Chondrocyte (in vitro differentiated cells): ENCODE measurements around the gene LILRB3. TPM values are rescaled to one million over a fixed set of nuclear protein-coding genes. Genes with fewer than 3 reads are reported as not detected.
A peak's percentile ranks its signal among the peaks of the same experiment; 100 is the strongest.

Experiments
- DNase-seq: peaks from one replicate; pipeline ENCODE4 v3.0.0; 2021; ENCODE audit warnings: mixed read lengths, low spot score
- H3K27ac Mint-ChIP-seq: one replicate; pipeline ENCODE4 v1.8.0; 2021; ENCODE audit warnings: mild to moderate bottlenecking, moderate library complexity, mixed read lengths; ENCODE audit not compliant: unreplicated experiment
- H3K27me3 Mint-ChIP-seq: 2 replicates; pipeline ENCODE4 v1.8.0; 2021; ENCODE audit warnings: low read depth, mixed read lengths
- H3K36me3 Mint-ChIP-seq: 2 replicates; pipeline ENCODE4 v1.8.0; 2021; ENCODE audit warnings: low read depth, mixed read lengths
- H3K4me1 Mint-ChIP-seq: 2 replicates; pipeline ENCODE4 v1.8.0; 2021; ENCODE audit warnings: low read depth, mild to moderate bottlenecking, mixed read lengths
- H3K4me3 Mint-ChIP-seq: one replicate; pipeline ENCODE4 v1.8.0; 2021; ENCODE audit warnings: mild to moderate bottlenecking, moderate library complexity, mixed read lengths; ENCODE audit not compliant: unreplicated experiment
- H3K9me3 Mint-ChIP-seq: 2 replicates; pipeline ENCODE4 v1.8.0; 2021; ENCODE audit warnings: low read depth, mixed read lengths
- CTCF ChIP-seq: fragments of 200-600 bp; sonication (generic); IDR thresholded peaks from 2 replicates; pipeline ENCODE4 v1.5.0; 2021; ENCODE audit warnings: antibody characterized with exemption, mild to moderate bottlenecking, moderate library complexity
- total RNA-seq: library from RNA; stranded (reverse); gene quantifications from 3 replicates; pipeline ENCODE4 v1.2.1, GENCODE V29; 2021

Gene LILRB3
- total RNA-seq, 1 donor from 2014 or later, result not detected

- no peak for DNase-seq
- TF ChIP-seq CTCF, result no peak
- Mint-ChIP-seq H3K4me3 (no peak overlapping the region), H3K27ac (no peak overlapping the region), H3K4me1 (peaks cover 10% of the 10 kb centered on the region), H3K27me3 (no peaks in the 10 kb centered on the region), H3K9me3 (no peaks in the 10 kb centered on the region), H3K36me3 (no peaks in the 10 kb centered on the region)
Measured at GRCh38 chr19:54169149-54169740, 53.6 kb downstream of the LILRB3 start.

DNA sequence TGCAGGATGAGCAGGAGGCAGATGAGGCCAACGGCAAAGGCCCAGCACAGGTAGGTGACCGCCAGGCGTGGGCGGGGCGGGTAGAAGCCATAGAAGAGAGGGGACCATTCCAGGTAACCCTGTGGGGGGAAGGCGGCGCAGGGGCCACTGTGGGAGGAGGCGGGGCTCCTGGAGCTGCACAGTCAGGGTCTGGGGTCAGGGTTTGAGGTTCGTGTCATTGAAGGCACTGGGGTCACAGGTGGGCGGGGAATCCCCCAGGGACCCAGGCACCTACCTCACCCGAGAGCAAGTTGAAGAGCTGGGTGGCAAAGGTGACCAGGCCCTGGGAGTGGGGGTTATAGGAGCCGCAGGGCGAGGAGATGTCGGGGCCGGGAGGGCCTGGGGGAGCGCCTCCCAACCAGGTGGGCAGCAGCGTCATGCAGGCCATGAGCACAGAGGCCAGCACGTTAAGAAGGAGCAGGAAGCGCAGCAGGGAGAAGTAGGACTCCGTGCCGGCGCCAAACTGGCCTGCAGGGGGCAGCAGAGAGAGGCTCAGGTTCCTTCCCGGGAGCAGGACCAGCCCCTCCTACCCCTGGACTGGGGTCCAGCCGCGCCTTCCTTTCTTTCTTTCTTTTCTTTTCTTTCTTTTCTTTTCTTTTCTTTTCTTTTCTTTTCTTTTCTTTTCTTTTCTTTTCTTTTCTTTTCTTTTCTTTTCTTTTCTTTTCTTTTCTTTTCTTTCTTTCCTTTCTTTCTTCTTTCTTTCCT, 54.5 kb downstream of the LILRB3 start:
- Mint-ChIP-seq H3K27ac (no peak overlapping the region), H3K4me3 (no peak overlapping the region), H3K9me3 (no peaks in the 10 kb centered on the region), H3K4me1 (peaks cover 11% of the 10 kb centered on the region), H3K27me3 (no peaks in the 10 kb centered on the region), H3K36me3 (no peaks in the 10 kb centered on the region)
- no peak for DNase-seq
- peak; percentile 81 for TF ChIP-seq CTCF

Other genes with a start within 250 kb of the LILRB3 start
- not detected in 3 replicates for gene CACNG6, start 231.4 kb downstream of the LILRB3 start, total RNA-seq
- not detected in 3 replicates for gene VSTM1, start 159.1 kb downstream of the LILRB3 start, total RNA-seq
- gene TARM1, start 141.6 kb downstream of the LILRB3 start, total RNA-seq, result not detected in 3 replicates
- 0.21 to 0.48 TPM (median 0.37 TPM) in 3 replicates for gene OSCAR, start 122.2 kb downstream of the LILRB3 start, total RNA-seq
- 77.4 to 93.7 TPM (median 92.1 TPM) in 3 replicates for gene NDUFA3, start 120.2 kb downstream of the LILRB3 start, total RNA-seq
- 23.3 to 28.5 TPM (median 28.0 TPM) in 3 replicates for gene TFPT, start 107.3 kb downstream of the LILRB3 start, total RNA-seq
- 45.8 to 62.5 TPM (median 45.9 TPM) in 3 replicates for gene PRPF31, start 107.3 kb downstream of the LILRB3 start, total RNA-seq
- 33.1 to 47.3 TPM (median 33.7 TPM) in 3 replicates for gene CNOT3, start 85.2 kb downstream of the LILRB3 start, total RNA-seq
- 4.4 to 6.0 TPM (median 4.5 TPM) in 3 replicates for gene LENG1, start 63.3 kb downstream of the LILRB3 start, total RNA-seq
- 0.73 to 3.7 TPM (median 3.2 TPM) in 3 replicates for gene TMC4, start 49.8 kb downstream of the LILRB3 start, total RNA-seq
- gene MBOAT7, start 33.4 kb downstream of the LILRB3 start, total RNA-seq, result 71.4 to 83.8 TPM (median 76.6 TPM) in 3 replicates
- gene TSEN34, start 31.7 kb downstream of the LILRB3 start, total RNA-seq, result 39.6 to 46.2 TPM (median 40.5 TPM) in 3 replicates
- gene RPS9, start 22.1 kb downstream of the LILRB3 start, total RNA-seq, result 689 to 819 TPM (median 699 TPM) in 3 replicates
- not detected in 3 replicates for gene LILRA6, start 19.8 kb upstream of the LILRB3 start, total RNA-seq
- gene LILRB5, start 34.3 kb upstream of the LILRB3 start, total RNA-seq, result not detected in 3 replicates
- gene LILRB2, start 58.1 kb upstream of the LILRB3 start, total RNA-seq, result not detected in 3 replicates
- gene LILRA5, start 90.2 kb upstream of the LILRB3 start, total RNA-seq, result not detected in 3 replicates
- not detected in 3 replicates for gene LILRA4, start 116.2 kb upstream of the LILRB3 start, total RNA-seq
- gene LAIR1, start 141.9 kb upstream of the LILRB3 start, total RNA-seq, result not detected in 3 replicates
- gene TTYH1, start 192.5 kb upstream of the LILRB3 start, total RNA-seq, result 0.49 TPM in 1 of 3 replicates, not detected in the others
- 110 to 166 TPM (median 116 TPM) in 3 replicates for gene LENG8, start 226.2 kb upstream of the LILRB3 start, total RNA-seq
- 10.2 to 14.8 TPM (median 13.2 TPM) in 3 replicates for gene LENG9, start 240.8 kb upstream of the LILRB3 start, total RNA-seq